Stimulated activated CD8-positive, alpha-beta memory T cell treated with anti-CD3 and anti-CD28 coated beads, Interleukin-7, amount 100 ng/mL, for 48 hours (primary cell): ENCODE data around the gene TCF12.
A peak's percentile ranks its signal among the peaks of the same experiment; 100 is the strongest.
"Not testable (repeated sequence)": the region's sequence is repeated elsewhere in the genome, so short reads cannot be mapped to it uniquely, and the experiment has no call there.

Source experiments
- DNase-seq, 2 donors: peaks; one replicate each; pipeline ENCODE4 v3.0.0-alpha.2; 2020; ENCODE audit warnings: low read depth in 1 of 2; ENCODE audit errors: extremely low read depth in 1 of 2

TCF12 gene

DNA sequence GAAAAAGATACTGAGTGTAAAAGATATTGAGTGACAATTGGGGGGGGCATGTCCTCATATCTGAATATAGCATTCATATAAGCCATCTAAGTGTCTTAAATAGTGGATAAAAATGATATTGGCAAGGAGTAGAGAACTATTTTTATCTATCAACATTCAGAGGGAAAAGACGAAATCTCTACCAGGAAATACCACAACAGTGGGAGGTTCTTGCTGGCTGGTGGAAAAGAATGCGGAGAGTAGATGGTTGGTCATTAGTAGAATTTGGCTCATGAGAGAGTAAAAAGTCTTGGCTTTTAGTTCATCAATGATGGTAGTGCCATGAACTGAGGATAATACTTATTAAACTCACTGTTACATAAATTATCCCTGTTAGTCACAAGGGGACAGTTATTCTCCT lies 4.8 kb upstream of the TCF12 start:
- no peak for DNase-seq

DNA sequence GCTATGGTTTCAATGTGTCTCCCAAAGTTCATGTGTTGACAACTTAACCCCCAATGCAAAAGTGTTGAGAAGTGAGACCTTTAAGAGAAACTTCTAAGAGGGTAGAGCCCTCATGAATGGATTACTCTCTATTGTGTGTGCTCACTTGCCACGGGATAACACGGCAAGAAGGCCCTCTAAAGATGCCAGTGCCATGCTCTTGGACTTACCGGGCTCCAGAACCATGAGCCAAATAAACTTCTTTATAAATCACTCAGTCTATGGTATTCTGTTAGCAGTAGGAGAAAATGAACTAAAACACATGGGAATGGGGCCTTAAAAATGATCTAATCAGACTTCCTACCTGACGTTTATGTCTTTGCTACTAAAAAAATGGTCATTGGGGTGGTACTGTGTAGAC lies 2.6 kb upstream of the TCF12 start:
- DNase-seq, result no peak

DNA sequence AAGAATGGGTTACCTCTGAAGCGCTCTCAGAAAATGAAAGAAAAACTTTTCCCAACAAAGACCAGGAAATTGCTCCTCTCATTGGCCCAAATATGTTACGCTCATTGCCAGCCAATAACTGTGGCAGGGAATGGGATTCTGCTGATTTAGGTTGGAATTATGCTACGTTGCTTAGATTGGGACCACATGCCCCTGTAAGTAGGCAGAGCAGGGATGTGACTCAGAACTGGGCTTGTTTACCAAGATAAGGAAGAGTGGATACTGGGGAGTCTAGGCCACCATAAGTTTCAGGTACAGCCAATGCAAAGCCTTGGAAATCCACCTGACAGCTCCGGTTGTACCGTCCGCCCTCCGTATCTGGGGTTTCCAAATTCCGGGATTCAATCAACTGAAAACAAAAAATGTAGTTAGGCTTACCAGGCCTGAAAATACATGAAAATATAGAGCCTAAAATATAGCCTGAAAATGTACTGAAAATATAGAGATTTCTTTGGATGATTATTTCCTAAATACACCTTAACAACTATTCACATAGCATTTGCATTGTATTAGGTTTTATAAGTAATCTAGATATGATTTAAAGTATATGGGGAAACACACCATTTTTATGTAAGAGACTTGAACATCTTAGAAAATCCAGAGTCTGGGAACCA lies 1.5 kb upstream of the TCF12 start:
- DNase-seq, result no peak

DNA sequence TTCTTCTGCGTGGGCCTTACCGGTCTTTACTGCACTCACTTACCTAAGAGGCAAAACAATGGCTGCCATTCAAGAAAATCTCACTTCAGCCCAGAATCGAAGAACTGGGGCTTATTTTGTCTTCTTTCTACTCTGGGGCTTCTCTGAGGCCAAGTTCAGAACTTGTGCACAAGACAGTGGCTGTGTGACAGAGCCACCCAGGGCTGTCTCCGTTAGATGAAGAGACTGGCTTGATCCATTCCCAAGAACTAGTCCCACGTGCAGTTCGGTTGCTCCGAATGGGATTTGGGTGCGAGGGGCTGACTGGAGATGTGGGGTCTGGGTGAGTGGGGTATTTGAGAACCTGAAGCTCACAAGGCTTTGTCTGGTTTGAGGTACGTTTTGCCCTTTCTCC lies 795 bp upstream of the TCF12 start:
- DNase-seq, result no peak

DNA sequence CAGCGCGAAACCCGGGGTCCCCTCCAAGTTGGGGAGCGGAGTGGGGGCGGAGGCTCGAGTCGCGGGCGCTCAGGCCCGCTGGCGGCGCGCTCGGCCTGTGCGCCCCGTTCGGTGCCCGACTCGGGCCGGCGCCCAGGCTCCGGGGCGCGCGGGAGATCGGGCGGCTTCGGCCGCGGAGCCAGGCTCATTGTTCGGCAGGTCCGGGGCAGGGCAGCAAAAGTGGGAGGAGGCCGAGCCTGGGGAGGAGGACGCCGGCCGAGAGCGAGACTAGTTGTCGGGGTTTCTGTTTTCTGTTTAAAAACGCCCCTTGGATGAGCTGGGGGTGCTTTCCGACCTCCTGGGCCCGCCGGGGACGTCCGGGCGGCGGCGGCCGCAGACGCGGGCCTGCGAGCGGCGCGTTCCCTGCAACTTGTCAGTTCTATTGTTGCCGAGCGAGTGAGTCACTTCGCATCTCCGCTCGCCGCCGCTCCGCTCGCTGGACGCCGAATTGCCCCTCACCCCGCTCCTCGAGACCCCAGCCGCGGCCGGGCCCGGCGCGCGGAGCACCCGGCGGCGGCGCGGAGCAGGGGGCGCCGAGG lies 676 bp downstream of the TCF12 start:
- DNase-seq, result peak; percentile 25 to 44

DNA sequence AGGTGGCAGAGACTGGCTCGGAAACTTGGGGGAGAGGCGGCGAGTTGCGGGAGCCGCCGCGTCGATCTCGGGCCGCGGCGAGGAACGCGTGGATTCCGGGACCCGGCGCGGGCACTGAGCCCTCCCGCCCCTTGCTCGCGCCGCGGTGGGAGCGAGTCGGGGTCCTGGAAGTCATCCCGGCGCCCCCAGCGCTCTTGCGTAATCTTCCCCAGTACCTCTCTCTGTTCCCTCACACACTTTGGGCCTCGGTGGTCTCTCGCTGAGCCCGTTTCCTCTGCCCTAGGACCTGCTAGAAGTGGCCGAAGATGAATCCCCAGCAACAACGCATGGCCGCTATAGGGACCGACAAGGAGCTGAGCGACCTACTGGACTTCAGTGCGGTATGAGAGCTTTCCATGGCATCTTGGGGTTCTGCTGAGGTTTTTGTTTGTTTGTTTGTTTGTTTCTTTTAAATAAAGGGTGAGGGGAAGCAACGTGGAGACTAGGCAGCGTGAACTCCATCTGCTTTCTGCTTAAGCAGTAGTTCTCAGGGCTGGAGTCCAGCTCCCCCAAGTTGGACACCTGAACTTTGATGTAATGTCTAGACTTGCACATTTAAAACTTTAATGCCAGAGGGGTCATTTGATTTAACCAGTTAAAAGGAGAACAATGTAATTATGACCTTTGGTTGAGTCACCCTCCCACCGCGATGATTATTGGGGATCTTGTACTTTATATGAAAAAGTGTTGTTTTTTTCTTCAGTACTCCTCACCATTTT lies 1.3 kb downstream of the TCF12 start:
- no peak for DNase-seq

DNA sequence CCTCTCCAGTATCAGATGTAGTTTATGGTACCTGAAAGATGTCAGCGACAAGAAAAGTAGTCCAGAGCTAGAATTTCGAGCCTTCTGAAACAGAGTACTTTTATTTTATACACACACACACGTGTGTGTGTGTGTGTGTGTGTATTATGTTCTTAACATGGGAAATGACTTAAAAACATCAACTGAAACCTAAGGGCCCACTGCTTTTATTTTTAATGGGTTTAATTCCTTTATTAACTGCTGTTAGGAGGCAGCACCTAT lies 1.9 kb downstream of the TCF12 start:
- no peak for DNase-seq

DNA sequence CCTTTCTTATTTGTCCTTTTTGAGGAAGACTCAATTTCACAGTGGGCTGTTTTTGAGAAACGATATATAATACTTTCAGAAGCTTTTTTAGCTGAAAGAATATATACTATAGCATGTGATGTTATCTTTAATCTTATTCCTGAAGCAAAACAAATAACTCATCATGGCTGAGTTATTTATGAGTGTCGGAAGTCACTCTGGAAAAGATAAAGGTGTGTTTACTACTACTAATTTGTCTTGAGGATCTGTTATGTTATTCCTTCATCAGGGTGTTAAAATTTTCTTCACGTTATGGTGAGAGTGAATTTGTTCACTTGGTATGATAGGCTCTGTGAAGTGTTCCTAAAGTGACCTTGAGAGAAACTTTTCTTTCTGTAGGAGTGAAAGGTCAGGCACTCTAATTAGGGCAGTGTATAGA lies 4.7 kb downstream of the TCF12 start:
- no peak for DNase-seq

DNA sequence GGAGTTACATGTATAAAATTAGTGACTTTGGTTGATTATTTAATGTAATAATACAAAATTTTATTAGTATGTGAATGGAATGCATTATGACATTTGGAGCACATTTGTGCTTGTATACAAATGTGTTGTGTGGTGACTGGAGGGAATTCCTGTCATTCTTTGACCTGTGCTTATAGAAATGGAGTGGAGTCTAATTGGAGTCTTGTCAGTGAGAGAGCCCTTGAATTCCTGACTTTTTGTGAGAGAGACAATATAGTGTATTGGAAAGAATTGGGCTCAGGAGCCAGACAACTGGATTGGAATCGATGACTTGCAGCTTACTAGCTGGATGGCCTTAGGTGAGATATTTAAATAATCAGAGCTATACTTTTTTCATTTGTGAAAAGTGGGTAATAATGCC lies 9.4 kb downstream of the TCF12 start:
- no peak for DNase-seq

DNA sequence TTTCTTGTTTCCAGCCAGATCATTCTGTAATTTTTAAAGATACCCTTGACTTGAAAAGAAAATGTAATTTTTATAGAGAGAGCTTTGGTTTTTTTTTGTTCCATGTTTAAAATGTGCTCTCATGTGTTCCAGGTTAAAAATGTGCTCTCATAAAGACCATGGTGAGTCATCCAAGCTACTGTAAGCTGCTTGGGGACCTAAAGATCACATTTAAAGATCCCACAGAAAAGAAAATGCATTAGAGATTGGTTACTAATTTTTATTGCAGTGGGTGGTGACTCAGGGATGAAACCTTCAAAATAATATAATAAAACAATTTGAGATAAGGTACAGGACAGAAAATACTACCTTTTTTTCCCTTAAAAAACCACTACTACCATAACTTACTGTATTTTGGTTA lies 11.0 kb downstream of the TCF12 start:
- DNase-seq, result no peak

DNA sequence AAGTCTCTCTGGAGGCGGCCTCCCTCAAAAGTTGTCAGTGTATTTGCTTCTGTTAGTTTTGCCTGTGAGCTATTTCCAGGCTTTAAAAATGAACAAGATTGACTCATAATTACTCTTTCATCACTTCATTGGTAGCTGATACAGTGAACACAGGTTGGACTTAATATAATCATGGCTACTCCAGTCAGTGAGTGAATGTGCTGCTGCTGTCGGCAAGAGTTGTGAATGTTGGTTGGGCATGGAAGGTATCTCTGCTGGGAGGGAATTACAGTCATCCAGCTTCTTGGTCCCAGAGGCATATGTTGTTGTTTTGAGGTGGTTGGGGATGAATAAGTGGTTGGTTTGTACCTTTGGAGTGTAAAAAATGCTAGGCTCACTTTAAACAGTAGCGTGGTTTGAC lies 11.5 kb downstream of the TCF12 start:
- DNase-seq, result no peak

DNA sequence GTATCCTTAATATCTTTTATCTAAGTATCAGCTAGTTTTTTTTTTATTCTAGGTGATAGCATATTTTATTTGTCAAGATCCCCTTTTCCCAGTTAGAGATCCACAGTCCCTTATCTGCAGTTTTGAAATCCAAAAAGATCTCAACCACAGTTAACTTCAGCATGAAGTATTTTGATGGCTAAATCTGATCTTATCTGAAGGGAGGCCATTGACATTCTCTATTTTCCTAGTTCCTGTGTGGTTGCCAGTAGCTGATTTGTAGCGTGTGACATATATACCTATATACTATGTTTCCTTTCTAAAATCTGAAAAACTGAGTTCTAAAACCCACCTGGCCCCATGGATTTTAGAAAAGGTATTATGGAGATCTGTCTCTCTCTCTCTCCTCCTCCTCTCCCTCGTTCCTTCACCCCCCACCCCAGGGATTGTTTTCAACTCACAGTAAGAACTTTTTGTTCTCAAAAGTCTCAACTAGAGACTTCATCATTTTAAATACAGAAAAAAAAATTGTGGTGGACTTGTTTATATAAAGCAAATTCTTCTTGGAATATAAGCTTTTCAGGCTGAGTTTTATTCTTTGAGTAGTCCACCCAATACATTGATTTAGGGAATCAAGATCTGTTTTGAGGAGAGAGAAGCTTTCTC lies 12.3 kb downstream of the TCF12 start:
- DNase-seq, result no peak

DNA sequence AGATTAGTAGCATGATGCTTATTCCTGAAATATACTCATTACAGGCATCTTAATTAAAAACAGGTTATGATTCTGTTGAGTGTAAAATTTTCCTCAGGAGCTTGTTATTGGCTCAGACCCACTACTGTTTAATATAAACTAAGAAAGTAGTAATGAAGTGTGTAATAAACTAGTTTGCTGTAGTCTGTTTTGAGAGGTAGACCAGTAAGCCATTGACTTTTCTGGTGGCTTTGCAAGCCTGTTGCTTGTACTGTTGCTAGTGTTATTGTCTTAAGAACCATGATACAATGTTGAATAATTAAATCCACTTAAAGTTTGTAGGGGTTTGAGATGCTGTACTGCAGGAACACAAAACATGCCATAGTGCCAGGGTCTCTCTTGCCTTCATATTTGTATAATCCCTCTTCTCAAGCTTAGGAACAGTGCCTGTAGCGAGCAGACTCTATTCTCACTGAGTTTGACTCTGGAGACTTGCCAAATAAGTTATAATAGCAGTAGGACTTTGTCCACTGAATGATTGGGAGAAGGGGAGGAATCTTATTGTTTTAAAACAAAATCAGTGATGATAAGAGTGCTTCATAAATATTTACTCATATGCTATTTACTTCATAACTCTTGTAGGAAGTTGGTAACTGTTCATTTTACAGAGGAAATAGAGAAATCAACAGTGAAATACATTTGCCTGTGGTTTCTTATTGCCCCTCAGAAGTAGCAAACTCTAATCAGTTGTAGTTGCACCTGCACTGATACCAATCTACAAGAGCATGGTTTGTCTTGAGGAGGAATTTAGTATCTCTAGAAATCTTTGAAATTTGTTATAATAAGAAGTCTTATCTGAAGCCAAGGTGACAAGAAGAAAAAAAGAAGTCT lies 13.4 kb downstream of the TCF12 start:
- no peak for DNase-seq

DNA sequence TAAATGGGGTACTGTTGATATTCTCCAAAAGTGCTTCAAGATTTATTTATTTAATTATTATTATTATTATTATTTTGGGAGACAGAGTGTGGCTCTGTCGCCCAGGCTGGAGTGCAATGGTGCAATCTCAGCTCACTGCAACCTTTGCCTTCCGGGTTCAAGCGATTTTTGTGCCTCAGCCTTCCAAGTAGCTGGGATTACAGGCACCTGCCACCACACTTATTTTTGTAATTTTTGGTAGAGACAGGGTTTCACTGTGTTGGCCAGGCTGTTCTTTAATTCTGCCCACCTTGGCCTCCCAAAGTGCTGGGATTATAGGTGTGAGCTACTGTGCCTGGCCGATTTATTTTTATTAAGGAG lies 14.0 kb downstream of the TCF12 start:
- not testable (repeated sequence) for DNase-seq

DNA sequence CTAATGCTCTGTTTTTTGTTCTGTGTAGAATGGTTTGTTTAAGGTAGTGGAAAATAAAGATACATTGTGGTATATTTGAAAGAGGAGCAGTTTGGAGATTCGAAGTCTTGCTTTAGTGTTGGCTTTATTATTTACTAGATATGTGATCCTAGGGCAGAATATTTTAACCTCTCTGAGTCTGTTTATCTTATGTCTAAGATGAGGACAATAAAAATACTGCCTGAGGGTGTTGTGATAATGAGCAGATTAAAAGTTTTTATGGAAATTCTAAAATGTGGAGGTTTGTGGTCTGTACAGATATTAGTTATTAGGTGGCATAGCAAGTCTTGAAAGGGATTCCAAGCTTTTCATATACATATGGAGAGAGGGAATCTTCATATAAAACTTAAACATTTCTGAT lies 15.0 kb downstream of the TCF12 start:
- DNase-seq, result no peak

DNA sequence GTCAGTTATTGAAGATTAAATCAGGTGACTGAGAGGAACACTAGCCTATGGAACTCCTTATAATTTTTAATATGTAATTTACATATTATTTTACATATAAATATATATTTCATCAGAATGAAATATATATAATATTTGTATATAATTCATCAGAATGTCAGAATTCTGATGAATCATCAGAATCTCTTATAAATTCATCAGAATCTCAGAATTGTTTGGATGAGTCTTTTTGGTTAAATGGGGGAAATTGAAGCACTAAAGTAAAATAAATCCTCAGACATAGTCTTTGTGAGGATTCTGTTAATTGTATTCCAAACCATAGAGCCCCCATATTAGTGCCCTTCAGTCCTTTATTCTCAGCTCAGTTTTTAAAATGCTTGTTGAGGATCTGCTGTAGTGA lies 15.4 kb downstream of the TCF12 start:
- no peak for DNase-seq

DNA sequence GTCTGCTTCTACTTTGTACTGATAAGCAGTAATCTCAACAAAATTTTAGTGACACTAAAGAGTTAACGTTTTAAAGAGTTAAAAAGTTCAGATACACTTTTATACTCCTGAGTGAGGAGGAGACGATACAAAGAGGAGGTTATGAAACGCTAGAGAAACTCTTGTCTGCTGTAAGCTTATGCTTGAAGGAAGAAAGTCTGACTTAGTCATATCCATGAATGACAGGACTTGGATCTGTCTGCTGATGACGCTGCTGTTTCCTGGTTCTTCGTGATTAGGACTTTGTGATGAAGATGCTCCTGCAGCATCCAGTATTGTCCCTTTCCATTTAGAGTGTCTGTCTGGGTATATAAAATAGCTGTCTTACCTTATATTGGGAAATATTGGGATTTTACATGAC lies 15.8 kb downstream of the TCF12 start:
- DNase-seq, result no peak

DNA sequence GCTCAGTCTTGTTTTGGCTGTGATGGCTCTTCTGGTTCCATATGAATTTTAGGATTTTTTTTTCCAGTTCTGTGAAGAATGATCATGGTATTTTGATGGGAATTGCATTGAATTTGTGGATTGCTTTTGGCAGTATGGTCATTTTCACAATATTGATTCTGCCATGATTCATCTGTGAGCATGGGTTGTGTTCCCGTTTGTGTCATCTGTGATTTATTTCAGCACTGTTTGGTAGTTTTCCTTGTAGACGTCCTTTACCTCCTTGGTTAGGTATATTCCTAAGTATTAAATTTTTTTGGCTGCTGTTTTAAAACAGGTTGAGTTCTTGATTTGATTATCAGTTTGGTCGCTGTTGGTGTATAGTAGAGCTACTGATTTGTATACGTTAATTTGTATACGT lies 18.5 kb downstream of the TCF12 start:
- no peak for DNase-seq

DNA sequence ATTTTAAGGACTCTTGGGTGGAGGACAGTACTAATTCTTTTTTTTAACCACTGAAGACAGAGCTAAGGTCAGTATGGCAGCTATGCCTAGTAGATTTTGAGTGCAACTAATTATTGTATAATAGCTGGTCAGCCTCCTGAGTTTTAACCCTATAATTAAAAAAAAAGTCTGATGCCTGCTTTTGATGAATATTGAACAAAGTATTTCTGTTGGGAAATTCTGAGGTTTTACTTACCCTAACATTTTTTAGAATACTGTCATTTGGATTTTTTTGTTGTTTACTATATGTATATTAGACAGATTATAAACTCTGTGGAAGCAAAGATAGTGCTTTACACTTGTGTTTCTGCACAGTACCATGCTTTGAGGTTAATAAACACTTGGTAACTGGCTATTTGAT lies 20.8 kb downstream of the TCF12 start:
- DNase-seq, result no peak

DNA sequence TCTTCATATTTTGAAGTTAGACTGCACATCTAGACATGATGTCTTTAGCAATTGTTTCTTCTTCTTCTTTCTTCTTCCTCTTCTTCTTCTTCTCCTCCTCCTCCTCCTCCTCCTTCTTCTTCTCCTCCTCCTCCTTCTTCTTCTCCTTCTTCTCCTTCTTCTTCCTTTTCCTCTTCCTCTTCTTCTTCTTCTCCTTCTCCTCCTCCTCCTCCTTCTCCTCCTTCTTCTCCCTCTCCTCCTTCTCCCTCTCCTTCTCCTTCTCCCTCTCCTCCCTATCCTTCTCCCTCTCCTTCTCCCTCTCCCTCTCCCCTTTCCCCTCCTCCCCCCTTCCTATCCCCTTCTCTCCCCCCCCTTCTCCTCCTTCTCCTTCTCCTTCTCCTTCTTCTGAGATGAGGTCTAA lies 21.9 kb downstream of the TCF12 start:
- DNase-seq, result no peak

DNA sequence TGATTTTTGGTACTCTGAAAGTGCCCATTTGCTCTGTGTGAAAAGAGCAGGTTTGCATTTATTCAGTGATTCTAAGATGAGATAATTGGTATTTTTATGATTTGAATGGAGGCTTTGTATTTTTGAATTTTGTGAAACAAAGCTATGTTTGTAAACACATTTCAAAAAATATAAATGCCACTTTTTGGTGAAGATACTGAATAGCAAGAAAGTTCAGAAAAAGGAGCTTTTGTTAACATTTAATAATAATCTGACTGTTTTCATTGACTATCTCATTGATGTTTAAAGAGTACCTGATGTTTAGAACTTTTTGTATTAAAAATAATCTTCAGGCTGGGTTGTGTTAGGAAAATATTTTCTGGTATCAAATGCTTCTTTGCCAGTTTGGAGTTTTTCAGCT lies 23.7 kb downstream of the TCF12 start:
- no peak for DNase-seq
